ENCODE measurements around the gene TOMM6. TPM values are rescaled to one million over a fixed set of nuclear protein-coding genes. Genes with fewer than 3 reads are reported as not detected.

Gene TOMM6
- total RNA-seq, 2 experiments from 2014 or later = 131 to 277 TPM

- ChIA-PET CTCF (ENCODE audit: unreplicated experiment) (interaction anchor here (0.7 kb wide), 1 partner anchor 58 kb away, joined by 4 read pairs; no protein-coding TSS in a partner anchor), POLR2A (no interaction called here)
- no peaks in the 10 kb centered on the region; the same call in 1 of the 2 replicates for H3K79me2 ChIP-seq (ENCODE audit: insufficient read depth, low read depth, low read length)
- TF ChIP-seq CTCF (conservative IDR thresholded peaks at IDR 0.05; ENCODE audit: low read length) (no peak), EZH2phosphoT487 (IDR thresholded peaks at IDR 0.05; ENCODE audit: borderline replicate concordance, low read depth, low read length) (no peak)
- H3K4me3 ChIP-seq (ENCODE audit: low read depth, low read length, poor library complexity, severe bottlenecking) = no peak overlapping the region
- H4K20me1 ChIP-seq (ENCODE audit: insufficient read depth, low read length) = no peaks in the 10 kb centered on the region
- no peaks in the 10 kb centered on the region for H3K9me3 ChIP-seq (ENCODE audit: low read length)
- no peak overlapping the region for H2AFZ ChIP-seq (ENCODE audit: low read length)
- H3K4me2 ChIP-seq (ENCODE audit: low read length) = no peak overlapping the region
- peaks cover 40% of the 10 kb centered on the region for H3K36me3 ChIP-seq (ENCODE audit: insufficient read depth, low read length)
- H3K4me1 ChIP-seq (ENCODE audit: insufficient read depth, low read length, poor library complexity, severe bottlenecking) = peaks cover 5% of the 10 kb centered on the region
- BruUV-seq (replicated peaks) = no TSS peak
- H3K27ac ChIP-seq (ENCODE audit: low read depth, low read length, poor library complexity, severe bottlenecking) = no peak overlapping the region
- no peaks in the 10 kb centered on the region for H3K9me2 ChIP-seq (ENCODE audit: insufficient read depth, low read length)
- intact Hi-C loops (cut with micrococcal nuclease; ENCODE audit: unreplicated experiment) = loop anchor here (5.0 kb wide), 2 partner anchors 68 to 93 kb away; no protein-coding TSS in a partner anchor
- no peak for DNase-seq (ENCODE audit: low spot score)
These were observed 12.1 kb upstream of the TOMM6 start for GRCh38 chr6:41775293-41775882.

DNA sequence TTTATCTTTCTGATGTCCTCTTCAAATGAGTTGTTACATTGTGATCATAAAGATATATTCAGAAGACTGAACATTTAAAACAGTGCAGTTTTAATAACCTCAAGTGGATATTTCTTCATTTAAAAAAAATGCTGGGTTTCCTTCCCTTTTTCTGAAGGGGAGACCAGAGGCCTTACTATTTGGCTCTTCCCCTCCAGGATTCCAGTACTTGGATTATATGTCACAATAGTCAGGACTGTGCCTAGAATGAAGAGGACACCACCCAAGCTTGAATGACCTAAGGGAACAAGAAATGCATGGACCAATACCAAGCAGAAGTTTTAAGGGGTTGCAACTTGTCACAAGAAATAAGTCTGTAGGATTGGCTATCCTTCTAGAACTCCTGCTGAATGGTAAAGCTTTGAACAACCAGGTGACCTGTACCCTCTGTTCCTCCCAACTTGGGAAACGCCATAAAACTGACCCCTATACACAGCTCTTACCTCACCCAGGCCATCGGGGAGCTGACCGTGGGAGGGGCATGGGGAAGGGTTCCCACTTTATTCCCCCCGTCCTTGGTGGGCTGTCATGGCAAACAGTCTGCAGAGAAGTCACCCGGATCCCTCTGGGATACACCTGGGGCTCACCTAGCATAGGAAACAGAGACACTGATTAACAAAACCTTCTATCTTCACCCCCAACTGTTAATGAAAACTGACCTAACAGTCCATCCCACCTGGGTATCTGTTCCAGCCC lies 9.8 kb upstream of the TOMM6 start:
- intact Hi-C loops (cut with micrococcal nuclease; ENCODE audit: unreplicated experiment) = loop anchor here (5.0 kb wide), 2 partner anchors 70 to 95 kb away; no protein-coding TSS in a partner anchor
- Histone ChIP-seq H3K9me2 (ENCODE audit: insufficient read depth, low read length) (no peaks in the 10 kb centered on the region), H3K36me3 (ENCODE audit: insufficient read depth, low read length) (peaks cover 18% of the 10 kb centered on the region), H2AFZ (ENCODE audit: low read length) (no peak overlapping the region), H3K9me3 (ENCODE audit: low read length) (no peaks in the 10 kb centered on the region), H3K4me3 (ENCODE audit: low read depth, low read length, poor library complexity, severe bottlenecking) (no peak overlapping the region), H3K4me2 (ENCODE audit: low read length) (0 out of 2 replicates have a peak overlapping the region, but pooled peaks have one; percentile 88), H3K27ac (ENCODE audit: low read depth, low read length, poor library complexity, severe bottlenecking) (no peak overlapping the region), H3K79me2 (ENCODE audit: insufficient read depth, low read depth, low read length) (no peaks in the 10 kb centered on the region; the same call in 1 of the 2 replicates), H4K20me1 (ENCODE audit: insufficient read depth, low read length) (no peaks in the 10 kb centered on the region), H3K4me1 (ENCODE audit: insufficient read depth, low read length, poor library complexity, severe bottlenecking) (peaks cover 17% of the 10 kb centered on the region)
- CTCF ChIA-PET (ENCODE audit: unreplicated experiment) = interaction anchor here (0.7 kb wide), 1 partner anchor 44 kb away, joined by 4 read pairs; no protein-coding TSS in a partner anchor
- BruUV-seq (replicated peaks) = no TSS peak
- TF ChIP-seq EZH2phosphoT487 (IDR thresholded peaks at IDR 0.05; ENCODE audit: borderline replicate concordance, low read depth, low read length) = no peak
- no peak for TF ChIP-seq CTCF (conservative IDR thresholded peaks at IDR 0.05; ENCODE audit: low read length)
- no peak for DNase-seq (ENCODE audit: low spot score)
- POLR2A ChIA-PET = no interaction called here

All from OCI-LY7 (cell line).